Esophagus muscularis mucosa (tissue), 3 donors: Measurements from ENCODE around the gene N4BP2L2.

Experiments
- CTCF ChIP-seq, 3 experiments: fragments of 200-600 bp in 2 of 3; fragments of 450-650 bp in 1 of 3; sonication (generic) in 2 of 3; IDR thresholded peaks; one replicate each; pipeline ENCODE4 v1.5.1; 2017 to 2019; ENCODE audit warnings: antibody characterized with exemption in 3 of 3, mild to moderate bottlenecking in 2 of 3, moderate library complexity in 1 of 3
- POLR2AphosphoS5 ChIP-seq, 2 donors: sonication (generic); formaldehyde crosslinking; IDR thresholded peaks; one replicate each; pipeline ENCODE4 v1.6.1; 2017; ENCODE audit warnings: antibody characterized with exemption in 2 of 2

- TF ChIP-seq CTCF (IDR thresholded peaks at IDR 0.05) (no peak), POLR2AphosphoS5 (IDR thresholded peaks at IDR 0.05) (no peak)
These were observed 934 bp downstream of the N4BP2L2 start for GRCh38 chr13:32537580-32538142.
